Gastroesophageal sphincter (tissue), 3 donors: ENCODE measurements around the gene NANOG.
"Not testable (repeated sequence)": the region's sequence is repeated elsewhere in the genome, so short reads cannot be mapped to it uniquely, and the experiment has no call there.

Experiments used
- EP300 ChIP-seq: sonication (generic); formaldehyde crosslinking; IDR thresholded peaks from one replicate; pipeline ENCODE4 v1.6.1; 2017; ENCODE audit warnings: antibody characterized with exemption, mild to moderate bottlenecking
- POLR2A ChIP-seq, 2 donors: fragments of 450-650 bp; IDR thresholded peaks; one replicate each; pipeline ENCODE4 v1.6.1; 2017; ENCODE audit warnings: antibody characterized with exemption in 2 of 2, mild to moderate bottlenecking in 2 of 2, moderate library complexity in 1 of 2
- POLR2AphosphoS5 ChIP-seq: sonication (generic); formaldehyde crosslinking; IDR thresholded peaks from one replicate; pipeline ENCODE4 v1.6.1; 2017; ENCODE audit warnings: antibody characterized with exemption
- TF ChIP-seq, protein P1 (sequence below), 4 experiments: fragments of 200-600 bp in 2 of 4; fragments of 450-650 bp in 2 of 4; sonication (generic) in 1 of 4; IDR thresholded peaks; one replicate each; pipeline ENCODE4 v1.5.1; 2017 to 2019; ENCODE audit warnings: antibody characterized with exemption in 4 of 4, mild to moderate bottlenecking in 2 of 4, moderate library complexity in 2 of 4

DNA sequence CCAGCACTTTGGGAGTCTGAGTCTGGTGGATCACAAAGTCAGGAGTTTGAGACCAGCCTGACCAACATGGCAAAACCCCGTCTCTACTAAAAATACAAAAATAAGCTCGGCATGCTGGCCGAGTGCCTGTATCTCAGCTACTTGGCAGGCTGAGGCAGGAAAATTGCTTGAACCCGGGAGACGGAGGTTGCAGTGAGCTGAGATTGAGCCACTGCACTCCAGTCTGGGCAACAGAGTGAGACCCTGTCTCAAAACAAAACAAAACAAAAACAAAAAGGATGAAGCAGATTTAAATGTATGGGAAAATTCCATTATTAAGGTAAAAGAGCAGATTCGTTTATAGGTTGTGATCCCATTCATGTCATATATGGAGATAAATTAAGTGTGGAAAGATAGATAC, 17.1 kb downstream of the NANOG start:
- TF ChIP-seq, protein P1, sequence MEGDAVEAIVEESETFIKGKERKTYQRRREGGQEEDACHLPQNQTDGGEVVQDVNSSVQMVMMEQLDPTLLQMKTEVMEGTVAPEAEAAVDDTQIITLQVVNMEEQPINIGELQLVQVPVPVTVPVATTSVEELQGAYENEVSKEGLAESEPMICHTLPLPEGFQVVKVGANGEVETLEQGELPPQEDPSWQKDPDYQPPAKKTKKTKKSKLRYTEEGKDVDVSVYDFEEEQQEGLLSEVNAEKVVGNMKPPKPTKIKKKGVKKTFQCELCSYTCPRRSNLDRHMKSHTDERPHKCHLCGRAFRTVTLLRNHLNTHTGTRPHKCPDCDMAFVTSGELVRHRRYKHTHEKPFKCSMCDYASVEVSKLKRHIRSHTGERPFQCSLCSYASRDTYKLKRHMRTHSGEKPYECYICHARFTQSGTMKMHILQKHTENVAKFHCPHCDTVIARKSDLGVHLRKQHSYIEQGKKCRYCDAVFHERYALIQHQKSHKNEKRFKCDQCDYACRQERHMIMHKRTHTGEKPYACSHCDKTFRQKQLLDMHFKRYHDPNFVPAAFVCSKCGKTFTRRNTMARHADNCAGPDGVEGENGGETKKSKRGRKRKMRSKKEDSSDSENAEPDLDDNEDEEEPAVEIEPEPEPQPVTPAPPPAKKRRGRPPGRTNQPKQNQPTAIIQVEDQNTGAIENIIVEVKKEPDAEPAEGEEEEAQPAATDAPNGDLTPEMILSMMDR (IDR thresholded peaks at IDR 0.05), result not testable (repeated sequence)
- TF ChIP-seq POLR2A (IDR thresholded peaks at IDR 0.05); POLR2AphosphoS5; EP300: not testable (repeated sequence)
